ENCODE measurements around the gene BEND3. TPM values are rescaled to one million over a fixed set of nuclear protein-coding genes. Genes with fewer than 3 reads are reported as not detected.

The BEND3 gene
- total RNA-seq, 6 donors from 2014 or later = 2.1 to 5.8 (median 3.1) TPM

DNA sequence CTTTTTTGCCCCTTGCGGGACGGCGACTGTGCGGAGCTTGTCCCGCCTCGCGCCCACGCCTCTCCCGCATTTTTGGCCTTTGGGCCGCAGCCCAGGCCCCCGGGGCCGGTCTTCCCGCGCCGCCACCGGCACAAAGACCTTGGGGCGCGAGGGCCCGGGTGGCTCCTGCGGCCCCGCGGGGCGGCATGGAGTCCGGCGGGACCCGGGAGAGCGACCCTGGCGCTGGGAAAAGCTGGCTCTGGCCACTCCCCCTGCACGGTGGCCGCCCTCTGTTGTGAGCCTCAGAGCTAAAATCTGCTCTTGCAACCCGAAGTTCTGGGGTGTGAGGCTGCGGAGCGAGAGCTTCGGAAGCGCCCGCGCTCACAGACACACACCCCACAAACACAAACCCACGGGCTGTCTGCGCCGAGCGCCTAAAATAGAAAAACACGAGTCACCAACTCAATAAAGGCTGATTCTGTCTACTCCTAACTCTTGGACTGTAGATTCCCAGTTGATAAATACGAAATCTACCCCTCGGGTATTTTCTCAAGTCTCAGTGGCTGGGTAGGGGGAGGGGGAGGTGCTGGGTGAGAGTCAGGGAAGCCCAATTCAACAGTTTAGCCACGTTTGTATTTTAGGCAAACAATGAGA lies 496 bp upstream of the BEND3 start:
- WGBS, 2 donors = 0 to 1% methylated on average over 8 to 28 of the region's 45 CpGs
- peak; percentile 54 to 62 for ATAC-seq (ENCODE audit: low FRiP score in 2 of 2)
- TF ChIP-seq EP300 (IDR thresholded peaks at IDR 0.05) = no peak
- TF ChIP-seq POLR2A (IDR thresholded peaks at IDR 0.05) = no peak
- TF ChIP-seq, protein P1, sequence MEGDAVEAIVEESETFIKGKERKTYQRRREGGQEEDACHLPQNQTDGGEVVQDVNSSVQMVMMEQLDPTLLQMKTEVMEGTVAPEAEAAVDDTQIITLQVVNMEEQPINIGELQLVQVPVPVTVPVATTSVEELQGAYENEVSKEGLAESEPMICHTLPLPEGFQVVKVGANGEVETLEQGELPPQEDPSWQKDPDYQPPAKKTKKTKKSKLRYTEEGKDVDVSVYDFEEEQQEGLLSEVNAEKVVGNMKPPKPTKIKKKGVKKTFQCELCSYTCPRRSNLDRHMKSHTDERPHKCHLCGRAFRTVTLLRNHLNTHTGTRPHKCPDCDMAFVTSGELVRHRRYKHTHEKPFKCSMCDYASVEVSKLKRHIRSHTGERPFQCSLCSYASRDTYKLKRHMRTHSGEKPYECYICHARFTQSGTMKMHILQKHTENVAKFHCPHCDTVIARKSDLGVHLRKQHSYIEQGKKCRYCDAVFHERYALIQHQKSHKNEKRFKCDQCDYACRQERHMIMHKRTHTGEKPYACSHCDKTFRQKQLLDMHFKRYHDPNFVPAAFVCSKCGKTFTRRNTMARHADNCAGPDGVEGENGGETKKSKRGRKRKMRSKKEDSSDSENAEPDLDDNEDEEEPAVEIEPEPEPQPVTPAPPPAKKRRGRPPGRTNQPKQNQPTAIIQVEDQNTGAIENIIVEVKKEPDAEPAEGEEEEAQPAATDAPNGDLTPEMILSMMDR (IDR thresholded peaks at IDR 0.05) = no peak
- no peak for TF ChIP-seq POLR2AphosphoS5 (IDR thresholded peaks at IDR 0.05)
- peak; percentile 57 to 87 for DNase-seq
- Histone ChIP-seq H3K36me3 (no peaks in the 10 kb centered on the region), H3K27ac (peak overlapping the region in 3 of 4 donors; percentile 58 to 74 (median 61)), H3K4me3 (peak overlapping the region; percentile 74 to 83 (median 82)), H3K27me3 (peaks cover 0 to 2% (median 0%) of the 10 kb centered on the region in 4 donors), H3K4me1 (peaks cover 13 to 24% (median 20%) of the 10 kb centered on the region in 4 donors), H3K9me3 (no peaks in the 10 kb centered on the region)

- WGBS, 2 donors = 0% methylated on average over 25 to 34 of the region's 116 CpGs
- no peaks in the 10 kb centered on the region for H3K36me3 ChIP-seq
- TF ChIP-seq EP300 (IDR thresholded peaks at IDR 0.05) (no peak), POLR2A (IDR thresholded peaks at IDR 0.05) (no peak), POLR2AphosphoS5 (IDR thresholded peaks at IDR 0.05) (no peak)
- TF ChIP-seq, protein P1 (IDR thresholded peaks at IDR 0.05) = peak; percentile 95 to 98 (median 97)
- DNase-seq (peak; percentile 84 to 98), ATAC-seq (ENCODE audit: low FRiP score in 2 of 2) (peak; percentile 94 to 98)
- H3K27ac ChIP-seq = peak overlapping the region; percentile 52 to 79 (median 72)
- no peaks in the 10 kb centered on the region for H3K9me3 ChIP-seq
- H3K4me1 ChIP-seq = peaks cover 13 to 24% (median 20%) of the 10 kb centered on the region in 4 donors
- peaks cover 0 to 2% (median 0%) of the 10 kb centered on the region in 4 donors for H3K27me3 ChIP-seq
- H3K4me3 ChIP-seq = peak overlapping the region; percentile 60 to 83 (median 82)
Measured at GRCh38 chr6:107114213-107114925, 946 bp downstream of the BEND3 start.

GRCh38 chr6:107110200-107110599 lies 5.1 kb downstream of the BEND3 start:
- no peaks in the 10 kb centered on the region for H3K36me3 ChIP-seq
- DNase-seq = no peak
- no peak overlapping the region for H3K4me3 ChIP-seq
- no peak overlapping the region for H3K27ac ChIP-seq
- 55 to 62% methylated on average over 1 of the region's 1 CpG for WGBS, 2 donors
- ATAC-seq (ENCODE audit: low FRiP score in 2 of 2) = no peak
- TF ChIP-seq POLR2AphosphoS5 (IDR thresholded peaks at IDR 0.05) (no peak), POLR2A (IDR thresholded peaks at IDR 0.05) (no peak)
- no peaks in the 10 kb centered on the region for H3K27me3 ChIP-seq
- no peaks in the 10 kb centered on the region for H3K9me3 ChIP-seq
- peaks cover 6 to 10% (median 6%) of the 10 kb centered on the region in 4 donors for H3K4me1 ChIP-seq

- H3K27me3 ChIP-seq = no peaks in the 10 kb centered on the region
- DNase-seq (no peak), ATAC-seq (ENCODE audit: low FRiP score in 2 of 2) (no peak)
- H3K36me3 ChIP-seq = no peaks in the 10 kb centered on the region
- peaks cover 0 to under 1% (median 0%) of the 10 kb centered on the region in 4 donors for H3K4me1 ChIP-seq
- 86% methylated on average over 17 of the region's 17 CpGs for WGBS, 2 donors
- no peak overlapping the region for H3K4me3 ChIP-seq
- H3K27ac ChIP-seq = no peak overlapping the region
- H3K9me3 ChIP-seq = no peaks in the 10 kb centered on the region
- no peak for TF ChIP-seq EP300 (IDR thresholded peaks at IDR 0.05)
- TF ChIP-seq POLR2AphosphoS5 (IDR thresholded peaks at IDR 0.05) = no peak
- no peak for TF ChIP-seq POLR2A (IDR thresholded peaks at IDR 0.05)
- TF ChIP-seq, protein P1 (IDR thresholded peaks at IDR 0.05) = no peak
Measured at GRCh38 chr6:107108201-107108890, 7.0 kb downstream of the BEND3 start.

DNA sequence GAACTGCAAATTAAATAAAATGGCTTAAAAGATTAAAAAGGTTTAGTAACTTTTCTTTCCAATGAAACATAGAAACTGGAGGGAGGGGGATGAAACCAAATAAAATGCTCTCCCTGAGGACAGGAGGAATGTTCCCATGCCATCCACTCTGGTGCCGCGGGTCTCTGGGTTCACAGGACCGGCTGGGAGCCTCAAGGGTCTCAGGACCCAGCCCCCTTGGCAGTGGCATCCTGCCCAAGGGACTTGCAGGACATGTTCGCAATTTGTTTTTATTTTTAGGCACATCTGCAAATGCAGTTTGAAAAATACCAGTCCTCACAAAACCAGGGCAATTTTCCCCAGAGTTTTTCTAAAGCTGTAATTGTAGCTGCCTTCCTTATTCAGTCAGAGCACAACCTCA lies 7.5 kb downstream of the BEND3 start:
- TF ChIP-seq POLR2AphosphoS5 (IDR thresholded peaks at IDR 0.05) (no peak), EP300 (IDR thresholded peaks at IDR 0.05) (no peak), POLR2A (IDR thresholded peaks at IDR 0.05) (no peak)
- TF ChIP-seq, protein P1 (IDR thresholded peaks at IDR 0.05) = no peak
- Histone ChIP-seq H3K36me3 (no peaks in the 10 kb centered on the region), H3K27me3 (no peaks in the 10 kb centered on the region), H3K27ac (no peak overlapping the region), H3K9me3 (no peaks in the 10 kb centered on the region), H3K4me1 (no peaks in the 10 kb centered on the region), H3K4me3 (no peak overlapping the region)
- 90 to 96% methylated on average over 4 of the region's 4 CpGs for WGBS, 2 donors
- DNase-seq (no peak), ATAC-seq (ENCODE audit: low FRiP score in 2 of 2) (no peak)

Measured in upper lobe of left lung (tissue), 6 donors.